Measurements from ENCODE around the gene BCKDK. TPM values are rescaled to one million over a fixed set of nuclear protein-coding genes. Genes with fewer than 3 reads are reported as not detected.

BCKDK gene
- total and polyA plus RNA-seq, 4 donors = 16.7 to 37.2 (median 30.3) TPM

DNA sequence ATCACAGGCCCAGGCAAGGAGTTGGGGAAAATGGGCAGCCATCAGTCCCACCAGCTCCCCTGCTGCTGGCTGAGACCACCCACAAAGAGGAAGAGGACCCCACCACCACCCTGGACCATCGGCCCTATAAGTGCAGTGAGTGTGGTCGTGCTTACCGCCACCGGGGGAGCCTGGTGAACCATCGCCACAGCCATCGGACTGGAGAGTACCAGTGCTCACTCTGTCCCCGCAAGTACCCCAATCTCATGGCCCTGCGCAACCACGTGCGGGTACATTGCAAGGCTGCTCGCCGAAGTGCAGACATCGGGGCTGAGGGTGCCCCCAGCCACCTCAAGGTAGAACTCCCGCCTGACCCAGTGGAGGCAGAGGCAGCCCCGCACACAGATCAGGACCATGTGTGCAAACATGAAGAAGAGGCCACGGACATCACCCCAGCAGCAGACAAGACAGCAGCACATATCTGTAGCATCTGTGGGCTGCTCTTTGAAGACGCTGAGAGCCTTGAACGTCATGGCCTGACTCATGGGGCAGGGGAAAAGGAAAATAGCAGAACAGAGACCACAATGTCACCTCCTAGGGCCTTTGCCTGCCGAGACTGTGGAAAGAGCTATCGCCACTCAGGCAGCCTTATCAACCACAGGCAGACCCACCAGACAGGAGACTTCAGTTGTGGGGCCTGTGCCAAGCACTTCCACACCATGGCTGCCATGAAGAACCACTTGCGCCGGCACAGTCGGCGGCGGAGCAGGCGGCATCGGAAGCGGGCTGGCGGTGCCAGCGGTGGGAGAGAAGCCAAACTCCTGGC is 30.4 kb upstream of the BCKDK start:
- DNase-seq = no peak
- Histone ChIP-seq H3K36me3 (ENCODE audit: control insufficient read depth in 1 of 2, insufficient read depth in 2 of 2, low read length in 1 of 2) (peaks cover 0 to 3% of the 10 kb centered on the region in 2 donors), H3K4me1 (ENCODE audit: control insufficient read depth in 1 of 2, insufficient read depth in 2 of 2, low read length in 2 of 2) (no peaks in the 10 kb centered on the region), H3K9me3 (ENCODE audit: control insufficient read depth, low read length) (no peaks in the 10 kb centered on the region), H3K4me3 (ENCODE audit: low read length in 2 of 2) (no peak overlapping the region), H3K27me3 (ENCODE audit: control insufficient read depth in 1 of 2, insufficient read depth in 2 of 2, low read length in 1 of 2) (no peaks in the 10 kb centered on the region), H3K27ac (ENCODE audit: low read depth in 1 of 2, low read length in 2 of 2) (no peak overlapping the region)
- ATAC-seq (ENCODE audit: low FRiP score) = no peak
- intact Hi-C loops (cut with DNase I) = loop anchor here in 1 of 2 donors (10.0 kb wide), 2 partner anchors 93 to 123 kb away; partner anchors contain the start of genes HSD3B7 and SETD1A
- 94% methylated on average over 30 of the region's 30 CpGs for WGBS, 2 donors

DNA sequence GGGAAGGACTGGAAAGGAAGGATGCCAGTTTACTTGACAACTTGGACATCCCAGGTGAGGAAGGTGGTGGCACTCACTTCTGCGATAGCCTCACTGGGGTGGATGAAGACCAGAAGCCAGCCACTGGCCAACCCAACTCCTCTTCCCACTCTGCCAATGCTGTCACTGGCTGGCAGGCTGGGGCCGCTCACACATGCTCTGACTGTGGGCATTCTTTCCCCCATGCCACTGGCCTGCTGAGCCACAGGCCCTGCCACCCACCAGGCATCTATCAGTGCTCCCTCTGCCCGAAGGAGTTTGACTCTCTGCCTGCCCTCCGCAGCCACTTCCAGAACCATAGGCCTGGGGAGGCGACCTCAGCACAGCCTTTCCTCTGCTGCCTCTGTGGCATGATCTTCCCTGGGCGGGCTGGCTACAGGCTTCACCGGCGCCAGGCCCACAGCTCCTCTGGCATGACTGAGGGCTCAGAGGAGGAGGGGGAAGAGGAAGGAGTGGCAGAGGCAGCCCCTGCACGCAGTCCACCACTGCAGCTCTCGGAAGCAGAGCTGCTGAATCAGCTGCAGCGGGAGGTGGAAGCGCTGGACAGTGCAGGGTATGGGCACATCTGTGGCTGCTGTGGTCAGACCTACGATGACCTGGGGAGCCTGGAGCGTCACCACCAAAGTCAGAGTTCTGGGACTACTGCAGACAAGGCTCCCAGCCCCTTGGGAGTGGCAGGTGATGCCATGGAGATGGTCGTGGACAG is 29.4 kb upstream of the BCKDK start:
- H3K9me3 ChIP-seq (ENCODE audit: control insufficient read depth, low read length) = no peaks in the 10 kb centered on the region
- no peak for DNase-seq
- H3K36me3 ChIP-seq (ENCODE audit: control insufficient read depth in 1 of 2, insufficient read depth in 2 of 2, low read length in 1 of 2) = peaks cover 0 to 3% of the 10 kb centered on the region in 2 donors
- 95 to 96% methylated on average over 15 of the region's 15 CpGs for WGBS, 2 donors
- H3K27me3 ChIP-seq (ENCODE audit: control insufficient read depth in 1 of 2, insufficient read depth in 2 of 2, low read length in 1 of 2) = no peaks in the 10 kb centered on the region
- H3K27ac ChIP-seq (ENCODE audit: low read depth in 1 of 2, low read length in 2 of 2) = no peak overlapping the region
- intact Hi-C loops (cut with DNase I) = loop anchor here in 1 of 2 donors (10.0 kb wide), 2 partner anchors 94 to 124 kb away; partner anchors contain the start of genes HSD3B7 and SETD1A
- H3K4me3 ChIP-seq (ENCODE audit: low read length in 2 of 2) = no peak overlapping the region
- ATAC-seq (ENCODE audit: low FRiP score) = no peak
- no peaks in the 10 kb centered on the region for H3K4me1 ChIP-seq (ENCODE audit: control insufficient read depth in 1 of 2, insufficient read depth in 2 of 2, low read length in 2 of 2)

DNA sequence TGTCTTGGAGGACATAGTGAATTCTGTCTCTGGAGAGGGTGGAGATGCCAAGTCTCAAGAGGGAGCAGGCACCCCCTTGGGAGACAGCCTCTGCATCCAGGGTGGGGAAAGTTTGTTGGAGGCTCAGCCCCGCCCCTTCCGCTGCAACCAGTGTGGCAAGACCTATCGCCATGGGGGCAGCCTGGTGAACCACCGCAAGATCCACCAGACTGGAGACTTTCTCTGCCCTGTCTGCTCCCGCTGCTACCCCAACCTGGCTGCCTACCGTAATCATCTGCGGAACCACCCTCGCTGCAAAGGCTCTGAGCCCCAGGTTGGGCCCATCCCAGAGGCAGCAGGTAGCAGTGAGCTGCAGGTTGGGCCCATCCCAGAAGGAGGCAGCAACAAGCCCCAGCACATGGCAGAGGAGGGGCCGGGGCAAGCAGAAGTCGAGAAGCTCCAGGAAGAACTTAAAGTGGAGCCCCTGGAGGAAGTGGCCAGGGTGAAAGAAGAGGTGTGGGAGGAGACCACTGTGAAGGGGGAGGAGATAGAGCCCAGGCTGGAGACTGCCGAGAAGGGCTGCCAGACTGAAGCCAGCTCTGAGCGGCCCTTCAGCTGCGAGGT is 28.7 kb upstream of the BCKDK start:
- ATAC-seq (ENCODE audit: low FRiP score) (no peak), DNase-seq (no peak)
- H3K27me3 ChIP-seq (ENCODE audit: control insufficient read depth in 1 of 2, insufficient read depth in 2 of 2, low read length in 1 of 2) = no peaks in the 10 kb centered on the region
- no peak overlapping the region for H3K27ac ChIP-seq (ENCODE audit: low read depth in 1 of 2, low read length in 2 of 2)
- 87 to 91% methylated on average over 13 of the region's 13 CpGs for WGBS, 2 donors
- peaks cover 0 to 3% of the 10 kb centered on the region in 2 donors for H3K36me3 ChIP-seq (ENCODE audit: control insufficient read depth in 1 of 2, insufficient read depth in 2 of 2, low read length in 1 of 2)
- intact Hi-C loops (cut with DNase I) = loop anchor here in 1 of 2 donors (10.0 kb wide), 2 partner anchors 95 to 125 kb away; partner anchors contain the start of genes HSD3B7 and SETD1A
- H3K9me3 ChIP-seq (ENCODE audit: control insufficient read depth, low read length) = no peaks in the 10 kb centered on the region
- no peaks in the 10 kb centered on the region for H3K4me1 ChIP-seq (ENCODE audit: control insufficient read depth in 1 of 2, insufficient read depth in 2 of 2, low read length in 2 of 2)
- H3K4me3 ChIP-seq (ENCODE audit: low read length in 2 of 2) = no peak overlapping the region

DNA sequence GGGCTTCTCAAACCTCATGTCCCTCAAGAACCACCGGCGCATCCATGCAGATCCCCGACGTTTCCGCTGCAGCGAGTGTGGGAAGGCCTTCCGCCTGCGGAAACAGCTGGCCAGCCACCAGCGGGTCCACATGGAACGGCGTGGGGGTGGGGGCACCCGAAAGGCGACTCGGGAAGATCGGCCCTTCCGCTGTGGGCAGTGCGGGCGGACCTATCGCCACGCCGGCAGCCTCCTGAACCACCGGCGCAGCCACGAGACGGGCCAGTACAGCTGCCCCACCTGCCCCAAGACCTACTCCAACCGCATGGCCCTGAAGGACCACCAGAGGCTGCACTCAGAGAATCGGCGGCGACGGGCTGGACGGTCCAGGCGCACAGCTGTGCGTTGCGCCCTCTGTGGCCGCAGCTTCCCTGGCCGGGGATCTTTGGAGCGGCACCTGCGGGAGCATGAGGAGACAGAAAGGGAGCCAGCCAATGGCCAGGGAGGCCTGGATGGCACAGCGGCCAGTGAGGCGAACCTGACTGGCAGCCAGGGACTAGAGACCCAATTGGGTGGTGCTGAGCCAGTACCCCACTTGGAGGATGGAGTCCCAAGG is 28.1 kb upstream of the BCKDK start:
- Histone ChIP-seq H3K4me3 (ENCODE audit: low read length in 2 of 2) (no peak overlapping the region), H3K4me1 (ENCODE audit: control insufficient read depth in 1 of 2, insufficient read depth in 2 of 2, low read length in 2 of 2) (no peaks in the 10 kb centered on the region), H3K27ac (ENCODE audit: low read depth in 1 of 2, low read length in 2 of 2) (no peak overlapping the region), H3K36me3 (ENCODE audit: control insufficient read depth in 1 of 2, insufficient read depth in 2 of 2, low read length in 1 of 2) (peaks cover 0 to 3% of the 10 kb centered on the region in 2 donors), H3K9me3 (ENCODE audit: control insufficient read depth, low read length) (no peaks in the 10 kb centered on the region), H3K27me3 (ENCODE audit: control insufficient read depth in 1 of 2, insufficient read depth in 2 of 2, low read length in 1 of 2) (no peaks in the 10 kb centered on the region)
- intact Hi-C loops (cut with DNase I) = no loop called here
- DNase-seq = peak in 1 of 2 donors; percentile 73
- 96% methylated on average over 39 to 40 of the region's 40 CpGs for WGBS, 2 donors
- ATAC-seq (ENCODE audit: low FRiP score) = peak; percentile 4

DNA sequence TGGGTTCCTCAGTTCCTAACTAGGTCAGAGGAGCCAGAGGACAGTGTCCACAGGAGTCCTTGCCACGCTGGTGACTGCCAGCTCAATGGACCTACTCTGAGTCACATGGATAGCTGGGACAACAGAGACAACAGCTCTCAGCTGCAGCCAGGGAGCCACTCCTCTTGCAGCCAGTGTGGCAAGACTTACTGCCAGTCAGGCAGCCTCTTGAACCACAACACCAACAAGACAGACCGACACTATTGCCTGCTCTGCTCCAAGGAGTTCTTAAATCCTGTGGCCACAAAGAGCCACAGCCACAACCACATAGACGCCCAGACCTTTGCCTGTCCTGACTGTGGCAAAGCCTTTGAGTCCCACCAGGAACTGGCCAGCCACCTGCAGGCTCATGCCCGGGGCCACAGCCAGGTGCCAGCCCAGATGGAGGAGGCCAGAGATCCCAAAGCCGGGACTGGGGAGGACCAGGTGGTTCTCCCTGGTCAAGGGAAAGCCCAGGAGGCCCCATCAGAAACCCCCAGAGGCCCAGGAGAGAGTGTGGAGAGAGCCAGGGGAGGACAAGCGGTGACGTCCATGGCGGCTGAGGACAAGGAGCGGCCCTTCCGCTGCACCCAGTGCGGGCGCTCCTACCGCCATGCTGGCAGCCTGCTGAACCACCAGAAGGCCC is 27.3 kb upstream of the BCKDK start:
- Histone ChIP-seq H3K4me1 (ENCODE audit: control insufficient read depth in 1 of 2, insufficient read depth in 2 of 2, low read length in 2 of 2) (no peaks in the 10 kb centered on the region), H3K9me3 (ENCODE audit: control insufficient read depth, low read length) (no peaks in the 10 kb centered on the region), H3K36me3 (ENCODE audit: control insufficient read depth in 1 of 2, insufficient read depth in 2 of 2, low read length in 1 of 2) (peaks cover 0 to 3% of the 10 kb centered on the region in 2 donors), H3K4me3 (ENCODE audit: low read length in 2 of 2) (no peak overlapping the region), H3K27me3 (ENCODE audit: control insufficient read depth in 1 of 2, insufficient read depth in 2 of 2, low read length in 1 of 2) (no peaks in the 10 kb centered on the region), H3K27ac (ENCODE audit: low read depth in 1 of 2, low read length in 2 of 2) (no peak overlapping the region)
- WGBS, 2 donors = 93% methylated on average over 13 of the region's 13 CpGs
- intact Hi-C loops (cut with DNase I) = no loop called here
- no peak for ATAC-seq (ENCODE audit: low FRiP score)
- no peak for DNase-seq

DNA sequence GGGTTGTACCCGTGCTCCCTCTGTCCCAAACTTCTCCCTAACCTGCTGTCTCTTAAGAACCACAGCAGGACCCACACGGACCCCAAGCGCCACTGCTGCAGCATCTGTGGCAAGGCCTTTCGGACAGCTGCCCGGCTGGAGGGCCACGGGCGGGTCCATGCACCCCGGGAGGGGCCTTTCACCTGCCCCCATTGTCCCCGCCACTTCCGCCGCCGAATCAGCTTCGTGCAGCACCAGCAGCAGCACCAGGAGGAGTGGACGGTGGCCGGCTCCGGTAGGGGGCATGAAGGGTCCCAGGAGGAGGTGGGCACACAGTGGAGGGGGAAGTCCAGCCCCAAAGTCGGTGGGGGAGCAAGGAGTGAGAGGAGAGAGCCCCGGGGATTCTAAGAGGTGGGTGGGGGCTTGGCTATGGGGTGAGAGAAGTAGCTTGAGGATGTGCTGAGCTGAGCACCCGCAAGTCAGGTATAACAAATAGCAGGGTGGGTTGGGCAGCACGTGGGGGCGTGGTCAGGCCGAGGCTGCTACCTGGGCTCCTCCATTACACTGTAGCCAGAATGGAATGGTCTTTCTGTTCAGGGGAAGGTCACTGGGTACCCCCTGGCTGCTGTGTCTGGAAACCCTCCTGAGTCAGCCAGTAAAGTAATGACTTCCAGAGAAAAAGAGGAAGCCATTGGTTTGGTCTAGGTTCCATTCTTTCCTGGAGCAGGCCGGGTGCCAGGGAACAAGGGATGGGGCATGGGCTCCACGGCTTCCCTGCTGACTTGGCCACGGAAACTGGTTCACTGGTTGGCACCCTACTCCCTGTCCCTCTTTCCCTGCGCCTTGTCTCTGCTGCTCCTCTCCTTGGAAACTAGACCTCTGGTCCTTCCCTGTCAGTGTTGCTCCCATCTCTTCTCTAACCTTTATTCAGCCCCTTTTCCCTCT is 26.5 kb upstream of the BCKDK start:
- 81 to 82% methylated on average over 26 of the region's 26 CpGs for WGBS, 2 donors
- no peak overlapping the region for H3K4me3 ChIP-seq (ENCODE audit: low read length in 2 of 2)
- peaks cover 0 to 3% of the 10 kb centered on the region in 2 donors for H3K36me3 ChIP-seq (ENCODE audit: control insufficient read depth in 1 of 2, insufficient read depth in 2 of 2, low read length in 1 of 2)

DNA sequence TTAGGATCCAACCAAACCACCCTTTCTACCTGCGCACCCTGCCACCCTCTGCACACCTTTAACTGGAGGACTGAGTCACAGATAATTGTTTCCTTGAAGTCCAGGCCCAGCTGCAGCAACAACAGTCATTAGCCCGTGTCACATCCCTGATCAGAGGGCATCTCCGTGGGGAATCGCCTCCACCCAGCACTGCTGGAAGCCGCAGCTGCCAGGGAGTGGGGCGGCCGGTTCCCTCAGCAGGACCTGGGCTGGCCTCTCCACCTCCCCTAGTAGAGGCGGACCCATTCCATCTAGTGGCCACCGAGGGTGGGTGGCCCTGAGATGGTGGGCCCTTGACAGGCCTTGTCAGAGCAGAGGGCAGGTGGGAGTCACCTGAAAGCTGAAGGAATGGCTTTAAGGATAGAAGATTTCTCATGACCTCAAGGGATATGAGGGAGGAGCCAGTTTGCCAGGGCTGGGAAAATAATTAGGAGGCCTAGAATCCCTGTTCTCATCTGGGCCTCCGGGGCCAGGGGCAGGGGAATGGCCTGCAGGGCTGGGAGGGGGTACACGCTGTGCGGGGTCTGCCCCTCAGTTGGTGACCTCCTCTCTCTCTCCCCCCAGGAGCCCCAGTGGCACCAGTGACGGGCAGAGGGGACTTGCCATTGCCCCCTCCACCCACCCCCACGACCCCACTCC is 25.7 kb upstream of the BCKDK start:
- H3K4me3 ChIP-seq (ENCODE audit: low read length in 2 of 2) = no peak overlapping the region
- ATAC-seq (ENCODE audit: low FRiP score) (no peak), DNase-seq (no peak)
- no peaks in the 10 kb centered on the region for H3K27me3 ChIP-seq (ENCODE audit: control insufficient read depth in 1 of 2, insufficient read depth in 2 of 2, low read length in 1 of 2)
- no peaks in the 10 kb centered on the region for H3K9me3 ChIP-seq (ENCODE audit: control insufficient read depth, low read length)
- intact Hi-C loops (cut with DNase I) = no loop called here
- no peak overlapping the region for H3K27ac ChIP-seq (ENCODE audit: low read depth in 1 of 2, low read length in 2 of 2)
- peaks cover 0 to 3% of the 10 kb centered on the region in 2 donors for H3K36me3 ChIP-seq (ENCODE audit: control insufficient read depth in 1 of 2, insufficient read depth in 2 of 2, low read length in 1 of 2)
- WGBS, 2 donors = 68% methylated on average over 13 to 14 of the region's 14 CpGs
- no peaks in the 10 kb centered on the region for H3K4me1 ChIP-seq (ENCODE audit: control insufficient read depth in 1 of 2, insufficient read depth in 2 of 2, low read length in 2 of 2)

More for the DNA sequence above, 26.5 kb upstream of the BCKDK start:
- DNase-seq = peak in 1 of 2 donors; percentile 69
- Histone ChIP-seq H3K27me3 (ENCODE audit: control insufficient read depth in 1 of 2, insufficient read depth in 2 of 2, low read length in 1 of 2) (no peaks in the 10 kb centered on the region), H3K27ac (ENCODE audit: low read depth in 1 of 2, low read length in 2 of 2) (no peak overlapping the region), H3K4me1 (ENCODE audit: control insufficient read depth in 1 of 2, insufficient read depth in 2 of 2, low read length in 2 of 2) (no peaks in the 10 kb centered on the region), H3K9me3 (ENCODE audit: control insufficient read depth, low read length) (no peaks in the 10 kb centered on the region)
- intact Hi-C loops (cut with DNase I) = no loop called here
- no peak for ATAC-seq (ENCODE audit: low FRiP score)

All from aorta (tissue), 5 donors.